Small intestine (tissue), 7 donors: ENCODE results near the gene LUC7L2. TPM values are rescaled to one million over a fixed set of nuclear protein-coding genes. Genes with fewer than 3 reads are reported as not detected.
"Not testable (repeated sequence)": the region's sequence is repeated elsewhere in the genome, so short reads cannot be mapped to it uniquely, and the experiment has no call there.

Source experiments
- DNase-seq, 2 donors: peaks; one replicate each; pipeline versions ENCODE4 v3.0.0 to v3.0.0-alpha.2; 2013
- FAIRE-seq: peaks from 2 replicates; lab custom pipeline; 2012; peaks lifted over from hg19 to GRCh38; lab: Jason Lieb, UNC
- H3K27ac ChIP-seq, 3 donors: one replicate each; pipeline ENCODE4 v1.5.1; 2013; ENCODE audit warnings: low read length in 2 of 3, mild to moderate bottlenecking in 2 of 3, control low read depth in 1 of 3, inconsistent platforms in 1 of 3, low read depth in 1 of 3, moderate library complexity in 1 of 3
- H3K27me3 ChIP-seq, 3 donors: one replicate each; pipeline ENCODE4 v1.6.1; 2013; ENCODE audit warnings: low read length in 3 of 3, inconsistent platforms in 1 of 3; ENCODE audit not compliant: control insufficient read depth in 3 of 3, insufficient read depth in 3 of 3
- H3K36me3 ChIP-seq, 3 donors: one replicate each; pipeline ENCODE4 v1.6.1; 2013; ENCODE audit warnings: low read length in 3 of 3, inconsistent platforms in 1 of 3, low read depth in 1 of 3, mild to moderate bottlenecking in 1 of 3, moderate library complexity in 1 of 3; ENCODE audit not compliant: control insufficient read depth in 3 of 3, insufficient read depth in 2 of 3
- H3K4me1 ChIP-seq, 3 donors: one replicate each; pipeline ENCODE4 v1.6.1; 2013; ENCODE audit warnings: low read length in 2 of 3, inconsistent platforms in 1 of 3, low read depth in 1 of 3, mild to moderate bottlenecking in 1 of 3, moderate library complexity in 1 of 3; ENCODE audit not compliant: control insufficient read depth in 3 of 3, insufficient read depth in 2 of 3
- H3K4me3 ChIP-seq, 3 donors: one replicate each; pipeline ENCODE4 v1.5.1; 2013; ENCODE audit warnings: low read length in 3 of 3, control low read depth in 1 of 3, inconsistent platforms in 1 of 3, low read depth in 1 of 3, mild to moderate bottlenecking in 1 of 3, moderate library complexity in 1 of 3
- H3K9me3 ChIP-seq, 2 donors: one replicate each; pipeline ENCODE4 v1.6.1; 2013; ENCODE audit warnings: low read depth in 1 of 2, low read length in 1 of 2; ENCODE audit not compliant: control insufficient read depth in 2 of 2, insufficient read depth in 1 of 2
- WGBS, 3 donors: extraction: QIAGEN DNeasy Blood & Tissue Kit; methylation state at CpG; one replicate each; pipeline ENCODE4 v1.1.7; 2013; 5-methylcytosine and 5-hydroxymethylcytosine counted together
- polyA plus RNA-seq, 4 donors: library from polyadenylated mRNA; stranded (reverse) in 3 of 4; unstranded in 1 of 4; fragments of 200-250 nt in 3 of 4; fragments of 120-200 nt in 1 of 4; gene quantifications; one replicate each; pipeline versions ENCODE4 v1.2.1 to v1.2.3, GENCODE V29; 2013
- donor health status: healthy with polysubstance abuse.
- donor health status: control.
- donor health status: control.
- donor health status: Bipolar disorder and iron deficiency.
- donor health status: healthy.

Gene LUC7L2
- polyA plus RNA-seq, 4 donors, result 32.2 to 96.4 (median 40.8) TPM

GRCh38 chr7:139416405-139416804 lies 56.7 kb downstream of the LUC7L2 start:
- no peak for FAIRE-seq
- H3K36me3 ChIP-seq, result peaks cover 9 to 43% (median 22%) of the 10 kb centered on the region in 3 donors

GRCh38 chr7:139417478-139417877 lies 57.8 kb downstream of the LUC7L2 start:
- DNase-seq (no peak), FAIRE-seq (no peak)
- Histone ChIP-seq H3K27me3 (no peaks in the 10 kb centered on the region), H3K9me3 (no peaks in the 10 kb centered on the region), H3K4me1 (no peaks in the 10 kb centered on the region), H3K4me3 (no peak overlapping the region), H3K27ac (no peak overlapping the region), H3K36me3 (peaks cover 13 to 45% (median 23%) of the 10 kb centered on the region in 3 donors)
- 97 to 99% (median 98%) methylated on average over 15 of the region's 15 CpGs for WGBS, 3 donors

More at GRCh38 chr7:139416405-139416804, 56.7 kb downstream of the LUC7L2 start:
- no peak for DNase-seq
- no peaks in the 10 kb centered on the region for H3K9me3 ChIP-seq
- no peaks in the 10 kb centered on the region for H3K4me1 ChIP-seq
- no peaks in the 10 kb centered on the region for H3K27me3 ChIP-seq
- H3K4me3 ChIP-seq, result no peak overlapping the region
- WGBS, 3 donors, result 96 to 100% (median 96%) methylated on average over 3 of the region's 3 CpGs
- H3K27ac ChIP-seq, result no peak overlapping the region

GRCh38 chr7:139421123-139421522 lies 61.4 kb downstream of the LUC7L2 start:
- Histone ChIP-seq H3K27me3 (no peaks in the 10 kb centered on the region), H3K4me1 (no peaks in the 10 kb centered on the region), H3K27ac (no peak overlapping the region), H3K4me3 (no peak overlapping the region), H3K36me3 (peaks cover 11 to 36% (median 23%) of the 10 kb centered on the region in 3 donors), H3K9me3 (no peaks in the 10 kb centered on the region)
- no peak for FAIRE-seq
- 0 to 24% (median 2%) methylated on average over 1 of the region's 1 CpG for WGBS, 3 donors
- no peak for DNase-seq

- no peak overlapping the region for H3K4me3 ChIP-seq
- no peaks in the 10 kb centered on the region for H3K27me3 ChIP-seq
- peak in 1 of 2 donors; percentile 11 for DNase-seq
- H3K9me3 ChIP-seq, result no peaks in the 10 kb centered on the region
- H3K27ac ChIP-seq, result no peak overlapping the region
- H3K4me1 ChIP-seq, result no peaks in the 10 kb centered on the region
- H3K36me3 ChIP-seq, result peaks cover 8 to 39% (median 18%) of the 10 kb centered on the region in 3 donors
- no peak for FAIRE-seq
- 73 to 90% (median 86%) methylated on average over 7 of the region's 7 CpGs for WGBS, 3 donors
Observed at GRCh38 chr7:139422126-139422525, 62.4 kb downstream of the LUC7L2 start.

- H3K4me3 ChIP-seq, result no peak overlapping the region
- H3K9me3 ChIP-seq, result no peaks in the 10 kb centered on the region
- FAIRE-seq (no peak), DNase-seq (no peak)
- no peak overlapping the region for H3K27ac ChIP-seq
- H3K4me1 ChIP-seq, result no peaks in the 10 kb centered on the region
- 90 to 96% (median 90%) methylated on average over 4 of the region's 4 CpGs for WGBS, 3 donors
- no peaks in the 10 kb centered on the region for H3K27me3 ChIP-seq
- H3K36me3 ChIP-seq, result peaks cover 7 to 36% (median 15%) of the 10 kb centered on the region in 3 donors
Observed at GRCh38 chr7:139423091-139423490, 63.4 kb downstream of the LUC7L2 start.

GRCh38 chr7:139424004-139424403 lies 64.3 kb downstream of the LUC7L2 start:
- no peak for FAIRE-seq
- Histone ChIP-seq H3K36me3 (peaks cover 6 to 33% (median 13%) of the 10 kb centered on the region in 3 donors), H3K27me3 (no peaks in the 10 kb centered on the region), H3K4me3 (no peak overlapping the region), H3K27ac (no peak overlapping the region), H3K4me1 (no peaks in the 10 kb centered on the region), H3K9me3 (no peaks in the 10 kb centered on the region)
- WGBS, 3 donors, result 62 to 85% (median 72%) methylated on average over 4 of the region's 4 CpGs
- DNase-seq, result no peak

GRCh38 chr7:139425701-139426100 lies 66.0 kb downstream of the LUC7L2 start:
- not testable (repeated sequence) for H3K27me3 ChIP-seq, FAIRE-seq, H3K27ac ChIP-seq, H3K9me3 ChIP-seq, H3K4me1 ChIP-seq, H3K4me3 ChIP-seq, DNase-seq
- WGBS, 3 donors, result 92 to 94% (median 93%) methylated on average over 9 of the region's 10 CpGs
- peaks cover 4 to 29% (median 9%) of the 10 kb centered on the region in 3 donors for H3K36me3 ChIP-seq

GRCh38 chr7:139426258-139427028 lies 66.7 kb downstream of the LUC7L2 start:
- Histone ChIP-seq H3K27me3 (no peaks in the 10 kb centered on the region), H3K36me3 (peaks cover 4 to 26% (median 9%) of the 10 kb centered on the region in 3 donors), H3K4me1 (no peaks in the 10 kb centered on the region), H3K9me3 (no peaks in the 10 kb centered on the region), H3K4me3 (no peak overlapping the region), H3K27ac (no peak overlapping the region)
- 92 to 96% (median 94%) methylated on average over 12 of the region's 12 CpGs for WGBS, 3 donors
- DNase-seq (no peak), FAIRE-seq (no peak)
